CD14-positive monocyte (primary cell): ENCODE results near the gene TSSK2. TPM values are rescaled to one million over a fixed set of nuclear protein-coding genes. Genes with fewer than 3 reads are reported as not detected.

Experiments used
- DNase-seq, 3 donors: peaks; one replicate each; pipeline ENCODE4 v3.0.0-alpha.2; 2011 to 2022
- H2AFZ ChIP-seq: 2 replicates; pipeline ENCODE4 v1.6.0; 2012; ENCODE audit warnings: mild to moderate bottlenecking, low read depth, low read length, inconsistent platforms; ENCODE audit not compliant: insufficient read depth, poor library complexity, severe bottlenecking
- H3K27ac ChIP-seq, 2 donors: 1 replicate in 1 of 2; 2 replicates in 1 of 2; pipeline ENCODE4 v1.5.1; 2012 to 2013; ENCODE audit warnings: low read length in 2 of 2, control low read depth in 1 of 2, inconsistent platforms in 1 of 2, low read depth in 1 of 2, mild to moderate bottlenecking in 1 of 2
- H3K27me3 ChIP-seq, 2 donors: one replicate each; pipeline versions ENCODE4 v1.6.0 to v1.6.1; 2011 to 2013; ENCODE audit warnings: low read length in 2 of 2; ENCODE audit not compliant: control insufficient read depth in 2 of 2, insufficient read depth in 2 of 2
- H3K36me3 ChIP-seq, 2 donors: replicated peaks in 1 of 2; 1 replicate in 1 of 2; 2 replicates in 1 of 2; pipeline versions ENCODE4 v1.5.1 to v1.6.1; 2012 to 2013; ENCODE audit warnings: low read length in 2 of 2, control low read depth in 1 of 2, inconsistent platforms in 1 of 2, mild to moderate bottlenecking in 1 of 2; ENCODE audit not compliant: insufficient read depth in 2 of 2, control insufficient read depth in 1 of 2
- H3K4me1 ChIP-seq, 2 donors: 1 replicate in 1 of 2; 2 replicates in 1 of 2; pipeline versions ENCODE4 v1.5.1 to v1.6.1; 2012 to 2013; ENCODE audit warnings: low read length in 2 of 2, control low read depth in 1 of 2, inconsistent platforms in 1 of 2, mild to moderate bottlenecking in 1 of 2, moderate library complexity in 1 of 2; ENCODE audit not compliant: insufficient read depth in 2 of 2, control insufficient read depth in 1 of 2
- H3K4me2 ChIP-seq: replicated peaks from 2 replicates; pipeline ENCODE3; 2012; ENCODE audit warnings: low read length, moderate library complexity, mild to moderate bottlenecking; ENCODE audit not compliant: poor library complexity, severe bottlenecking; ENCODE audit errors: extremely low read depth
- H3K4me3 ChIP-seq, 3 experiments: fragments of 200-600 bp in 1 of 3; sonication (generic) in 1 of 3; replicated peaks in 1 of 3; 1 replicate in 2 of 3; 2 replicates in 1 of 3; pipeline ENCODE4 v1.5.1; 2011 to 2013; ENCODE audit warnings: low read length in 3 of 3, mild to moderate bottlenecking in 3 of 3, control low read depth in 2 of 3, low read depth in 2 of 3, inconsistent platforms in 1 of 3, moderate library complexity in 1 of 3
- H3K79me2 ChIP-seq: 2 replicates; pipeline ENCODE4 v1.6.0; 2012; ENCODE audit warnings: mild to moderate bottlenecking, control low read depth, inconsistent platforms, low read length, moderate library complexity; ENCODE audit not compliant: insufficient read depth
- H3K9ac ChIP-seq: 2 replicates; pipeline ENCODE4 v1.6.0; 2017; ENCODE audit warnings: low read length, mild to moderate bottlenecking; ENCODE audit not compliant: insufficient read depth, poor library complexity, severe bottlenecking
- H3K9me3 ChIP-seq, 2 donors: replicated peaks in 1 of 2; 1 replicate in 1 of 2; 2 replicates in 1 of 2; pipeline versions ENCODE4 v1.5.1 to v1.6.1; 2012 to 2013; ENCODE audit warnings: low read length in 2 of 2, control low read depth in 1 of 2; ENCODE audit not compliant: control insufficient read depth in 1 of 2, insufficient read depth in 1 of 2
- H4K20me1 ChIP-seq: 2 replicates; pipeline ENCODE4 v1.6.0; 2012; ENCODE audit warnings: mild to moderate bottlenecking, low read length, control low read depth, moderate library complexity; ENCODE audit not compliant: insufficient read depth
- H3K27ac Mint-ChIP-seq, 7 donors: one replicate each; pipeline ENCODE4 v1.8.0; 2020; ENCODE audit warnings: mild to moderate bottlenecking in 7 of 7, mixed read lengths in 7 of 7, moderate library complexity in 6 of 7, inconsistent platforms in 2 of 7
- H3K27me3 Mint-ChIP-seq, 3 donors: one replicate each; pipeline ENCODE4 v1.8.0; 2021 to 2022; ENCODE audit warnings: low read depth in 3 of 3, mild to moderate bottlenecking in 3 of 3, mixed read lengths in 3 of 3, moderate library complexity in 3 of 3, inconsistent platforms in 1 of 3
- H3K36me3 Mint-ChIP-seq, 2 donors: one replicate each; pipeline ENCODE4 v1.8.0; 2020; ENCODE audit warnings: mixed read lengths in 2 of 2, inconsistent platforms in 1 of 2, mild to moderate bottlenecking in 1 of 2
- H3K4me1 Mint-ChIP-seq: one replicate; pipeline ENCODE4 v1.8.0; 2020; ENCODE audit warnings: mild to moderate bottlenecking, mixed read lengths
- H3K4me3 Mint-ChIP-seq, 2 donors: one replicate each; pipeline ENCODE4 v1.8.0; 2020; ENCODE audit warnings: mild to moderate bottlenecking in 2 of 2, mixed read lengths in 2 of 2, moderate library complexity in 1 of 2
- H3K9me3 Mint-ChIP-seq, 7 donors: one replicate each; pipeline ENCODE4 v1.8.0; 2020 to 2022; ENCODE audit warnings: mixed read lengths in 7 of 7, mild to moderate bottlenecking in 6 of 7, moderate library complexity in 6 of 7, inconsistent platforms in 2 of 7
- whole genome bisulfite sequencing: methylation state at CpG from one replicate; pipeline ENCODE4 v1.1.5; 2013; ENCODE audit warnings: missing lambda C conversion rate; ENCODE audit not compliant: insufficient coverage; 5-methylcytosine and 5-hydroxymethylcytosine counted together
- intact Hi-C, 2 donors: fragments of 100-400 bp; cut with micrococcal nuclease; formaldehyde crosslinking; loops; one replicate each; pipeline versions ENCODE4 v1.15.0 to v1.15.1; 2023
- polyA plus RNA-seq, 3 donors: library from polyadenylated mRNA; depleted of rRNA in 1 of 3; unstranded in 2 of 3; stranded (reverse) in 1 of 3; fragments of 300-500 nt in 2 of 3; fragments of >200 nt in 1 of 3; fragmentation: Illumina TruSeq in 2 of 3; gene quantifications; 1 replicate in 2 of 3; 2 replicates in 1 of 3; pipeline ENCODE4 v1.2.3, GENCODE V29; 2012 to 2021
- TF ChIP-seq, protein P1 (sequence below): fragments of 200-600 bp; IDR thresholded peaks from one replicate; pipeline ENCODE4 v1.8.0; 2022; ENCODE audit warnings: antibody characterized with exemption, mild to moderate bottlenecking

Gene TSSK2
- polyA plus RNA-seq, 3 donors: 0.04 TPM; not detected in 2

DNA sequence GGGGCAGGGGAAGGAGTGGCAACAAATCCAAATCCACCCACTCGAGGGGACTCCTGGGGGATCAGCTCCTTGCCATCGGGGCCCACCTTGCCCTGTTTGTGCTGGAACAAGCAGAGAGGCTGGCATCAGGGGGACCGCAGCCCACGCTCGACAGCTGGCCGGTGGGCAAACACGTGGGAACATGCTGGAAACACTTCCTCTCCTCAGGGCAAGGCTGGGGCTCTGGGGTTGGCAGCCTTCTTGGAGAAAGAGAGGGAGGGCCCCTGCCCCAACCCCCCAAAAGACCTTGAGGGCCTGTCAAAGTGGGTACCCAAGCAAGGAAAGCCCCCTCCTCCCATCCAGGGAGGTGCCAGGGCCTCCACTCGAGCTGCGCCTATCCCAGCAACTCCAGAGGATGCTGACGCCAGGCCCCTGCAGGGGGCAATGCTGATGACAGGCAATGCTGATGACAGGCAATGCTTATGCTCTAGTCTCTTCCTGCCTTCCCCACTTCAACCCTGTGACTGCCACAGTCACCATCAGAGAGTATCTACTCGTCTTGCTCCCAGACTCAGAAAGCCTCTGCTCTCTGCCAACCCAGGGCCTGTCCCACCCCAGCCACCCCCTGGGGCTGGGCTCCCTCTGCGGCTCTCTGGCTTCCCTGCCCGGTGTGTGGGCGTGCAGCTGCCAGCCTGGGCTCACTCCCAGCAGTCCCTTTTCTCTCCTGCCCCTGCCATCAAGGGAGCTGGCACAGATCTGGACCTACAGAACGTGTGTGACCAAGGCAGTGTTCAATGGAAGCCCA is 7.3 kb downstream of the TSSK2 start:
- no peak for DNase-seq
- TF ChIP-seq, protein P1, sequence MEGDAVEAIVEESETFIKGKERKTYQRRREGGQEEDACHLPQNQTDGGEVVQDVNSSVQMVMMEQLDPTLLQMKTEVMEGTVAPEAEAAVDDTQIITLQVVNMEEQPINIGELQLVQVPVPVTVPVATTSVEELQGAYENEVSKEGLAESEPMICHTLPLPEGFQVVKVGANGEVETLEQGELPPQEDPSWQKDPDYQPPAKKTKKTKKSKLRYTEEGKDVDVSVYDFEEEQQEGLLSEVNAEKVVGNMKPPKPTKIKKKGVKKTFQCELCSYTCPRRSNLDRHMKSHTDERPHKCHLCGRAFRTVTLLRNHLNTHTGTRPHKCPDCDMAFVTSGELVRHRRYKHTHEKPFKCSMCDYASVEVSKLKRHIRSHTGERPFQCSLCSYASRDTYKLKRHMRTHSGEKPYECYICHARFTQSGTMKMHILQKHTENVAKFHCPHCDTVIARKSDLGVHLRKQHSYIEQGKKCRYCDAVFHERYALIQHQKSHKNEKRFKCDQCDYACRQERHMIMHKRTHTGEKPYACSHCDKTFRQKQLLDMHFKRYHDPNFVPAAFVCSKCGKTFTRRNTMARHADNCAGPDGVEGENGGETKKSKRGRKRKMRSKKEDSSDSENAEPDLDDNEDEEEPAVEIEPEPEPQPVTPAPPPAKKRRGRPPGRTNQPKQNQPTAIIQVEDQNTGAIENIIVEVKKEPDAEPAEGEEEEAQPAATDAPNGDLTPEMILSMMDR: no peak
- no peaks in the 10 kb centered on the region for H3K9me3 ChIP-seq
- peaks cover 78 to 93% of the 10 kb centered on the region in 2 donors for H3K36me3 Mint-ChIP-seq
- H3K36me3 ChIP-seq: peaks cover 88 to 91% of the 10 kb centered on the region in 2 donors
- peaks cover 2% of the 10 kb centered on the region for H3K4me1 Mint-ChIP-seq
- no peak overlapping the region for H3K4me3 ChIP-seq
- no peak overlapping the region for H3K27ac Mint-ChIP-seq
- H3K9me3 Mint-ChIP-seq: no peaks in the 10 kb centered on the region
- H3K79me2 ChIP-seq: peaks cover 4% of the 10 kb centered on the region
- H3K27ac ChIP-seq: no peak overlapping the region
- no peak overlapping the region for H2AFZ ChIP-seq
- H3K4me3 Mint-ChIP-seq: no peak overlapping the region
- H3K27me3 Mint-ChIP-seq: peaks cover 0 to 3% (median 0%) of the 10 kb centered on the region in 3 donors
- H3K4me1 ChIP-seq: peaks cover 1% of the 10 kb centered on the region in 2 donors
- H3K9ac ChIP-seq: no peak overlapping the region
- no peak overlapping the region for H3K4me2 ChIP-seq
- WGBS: 97% methylated on average over 11 of the region's 15 CpGs
- intact Hi-C loops: no loop called here
- no peaks in the 10 kb centered on the region for H4K20me1 ChIP-seq
- H3K27me3 ChIP-seq: no peaks in the 10 kb centered on the region

DNA sequence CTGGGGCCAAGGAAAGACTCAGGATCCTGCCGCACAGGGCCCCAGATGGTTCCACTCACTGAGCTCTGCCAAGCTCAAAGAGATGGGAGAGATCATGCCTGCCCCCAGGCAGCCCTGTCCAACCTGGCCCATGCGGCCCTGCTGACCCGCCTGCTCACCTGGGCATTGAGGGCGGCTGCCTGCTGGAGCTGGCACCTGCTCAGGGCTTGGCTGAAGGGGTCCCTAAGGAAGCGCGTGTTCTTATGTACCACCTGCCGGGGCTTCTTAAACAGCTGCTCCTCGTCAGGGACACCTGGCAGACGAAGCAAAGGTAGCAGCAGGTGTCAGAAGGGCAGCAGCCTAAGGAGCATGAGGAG is 7.9 kb downstream of the TSSK2 start:
- H2AFZ ChIP-seq: no peak overlapping the region
- H3K27me3 ChIP-seq: no peaks in the 10 kb centered on the region
- no peak for DNase-seq
- Mint-ChIP-seq H3K27me3 (peaks cover 0 to 3% (median 0%) of the 10 kb centered on the region in 3 donors), H3K4me1 (peaks cover 7% of the 10 kb centered on the region), H3K9me3 (no peaks in the 10 kb centered on the region), H3K4me3 (no peak overlapping the region), H3K36me3 (peaks cover 72 to 87% of the 10 kb centered on the region in 2 donors), H3K27ac (peak overlapping the region in 1 of 7 donors; percentile 67)
- H3K79me2 ChIP-seq: peaks cover 10% of the 10 kb centered on the region
- peaks cover 82 to 85% of the 10 kb centered on the region in 2 donors for H3K36me3 ChIP-seq
- no peak overlapping the region for H3K4me3 ChIP-seq
- H3K9ac ChIP-seq: no peak overlapping the region
- H3K9me3 ChIP-seq: no peaks in the 10 kb centered on the region
- no peaks in the 10 kb centered on the region for H4K20me1 ChIP-seq
- intact Hi-C loops: no loop called here
- no peak overlapping the region for H3K4me2 ChIP-seq
- no peak overlapping the region for H3K27ac ChIP-seq
- TF ChIP-seq, protein P1: no peak
- 99% methylated on average over 9 of the region's 9 CpGs for WGBS
- peaks cover 7% of the 10 kb centered on the region in 2 donors for H3K4me1 ChIP-seq
